Adrenal gland (tissue), 12 donors: ENCODE results near the gene PLXNC1. TPM values are rescaled to one million over a fixed set of nuclear protein-coding genes. Genes with fewer than 3 reads are reported as not detected.

Source experiments
- DNase-seq, 7 donors: peaks; one replicate each; pipeline ENCODE4 v3.0.0-alpha.2; 2019 to 2020
- H3K27ac ChIP-seq, 5 donors: fragments of 200-600 bp; sonication (generic) in 4 of 5; 1 replicate in 3 of 5; 2 replicates in 2 of 5; pipeline versions ENCODE4 v1.5.1 to v1.8.0; 2016 to 2020; ENCODE audit warnings: mild to moderate bottlenecking in 1 of 5
- H3K27me3 ChIP-seq: fragments of 200-600 bp; 2 replicates; pipeline ENCODE4 v1.8.0; 2021
- H3K36me3 ChIP-seq, 2 donors: fragments of 200-600 bp; replicated peaks in 1 of 2; 1 replicate in 1 of 2; 2 replicates in 1 of 2; pipeline versions ENCODE4 v1.5.1 to v1.8.0; 2018 to 2022
- H3K4me1 ChIP-seq, 2 donors: fragments of 200-600 bp; replicated peaks in 1 of 2; 1 replicate in 1 of 2; 2 replicates in 1 of 2; pipeline versions ENCODE4 v1.5.1 to v1.8.0; 2018 to 2021
- H3K4me3 ChIP-seq, 4 donors: fragments of 200-600 bp; sonication (generic) in 3 of 4; one replicate each; pipeline ENCODE4 v1.5.1; 2016 to 2018
- H3K9me3 ChIP-seq, 3 donors: fragments of 200-600 bp; sonication (generic) in 1 of 3; replicated peaks in 1 of 3; 1 replicate in 2 of 3; 2 replicates in 1 of 3; pipeline versions ENCODE4 v1.5.1 to v1.8.0; 2016 to 2021
- POLR2A ChIP-seq, 2 donors: fragments of 450-650 bp; IDR thresholded peaks; one replicate each; pipeline ENCODE4 v1.6.1; 2017; ENCODE audit warnings: antibody characterized with exemption in 2 of 2, mild to moderate bottlenecking in 2 of 2, moderate library complexity in 1 of 2
- WGBS, 4 donors: extraction: QIAGEN DNeasy Blood & Tissue Kit in 2 of 4; methylation state at CpG; one replicate each; pipeline versions ENCODE4 v1.1.5 to v1.1.7; 2013 to 2017; 5-methylcytosine and 5-hydroxymethylcytosine counted together
- intact Hi-C, 2 donors: fragments of 100-400 bp; cut with DNase I; formaldehyde crosslinking; loops; one replicate each; pipeline versions ENCODE4 v1.14.1 to v1.15.0; 2022 to 2023
- polyA plus RNA-seq, 3 donors: library from polyadenylated mRNA; stranded (reverse); fragments of 200-250 nt in 2 of 3; fragments of 350-450 nt in 1 of 3; fragmentation: Illumina TruSeq in 1 of 3; extraction: RNeasy Lipid Tissue Mini Kit (QIAGEN cat#74804) in 1 of 3; gene quantifications; one replicate each; pipeline ENCODE4 v1.2.3, GENCODE V29; 2013 to 2014
- total RNA-seq, 9 donors: library from RNA; depleted of rRNA in 4 of 9; stranded (reverse); fragments of >200 nt in 4 of 9; fragments of 120-200 nt in 1 of 9; fragmentation: NEBNext Ultra II Directional in 1 of 9; extraction: Animal tissue kit (Norgen Biotek cat#: 25700) in 1 of 9; gene quantifications; one replicate each; pipeline versions ENCODE4 v1.1.0 to v1.2.4, GENCODE V29; 2013 to 2023
- TF ChIP-seq, protein P1 (sequence below), 6 experiments: fragments of 450-650 bp in 4 of 6; fragments of 200-600 bp in 2 of 6; sonication (generic) in 1 of 6; IDR thresholded peaks; 1 replicate in 5 of 6; 2 replicates in 1 of 6; pipeline versions ENCODE4 v1.5.1 to v1.8.0; 2016 to 2021; ENCODE audit warnings: antibody characterized with exemption in 6 of 6, mild to moderate bottlenecking in 2 of 6, moderate library complexity in 1 of 6
- donor health status: healthy with polysubstance abuse.
- donor health status: Bipolar disorder and iron deficiency.
- donor health status: DM: yes; HTN: yes; CAD: no.
- donor health status: DM: no; HTN: no; CAD: no.
- donor health status: DM: no; HTN: no; CAD: no.
- donor health status: DM: yes; HTN: yes; CAD: no.

The PLXNC1 gene
- total and polyA plus RNA-seq, 12 donors = 2.5 to 23.4 (median 12.3) TPM

DNA sequence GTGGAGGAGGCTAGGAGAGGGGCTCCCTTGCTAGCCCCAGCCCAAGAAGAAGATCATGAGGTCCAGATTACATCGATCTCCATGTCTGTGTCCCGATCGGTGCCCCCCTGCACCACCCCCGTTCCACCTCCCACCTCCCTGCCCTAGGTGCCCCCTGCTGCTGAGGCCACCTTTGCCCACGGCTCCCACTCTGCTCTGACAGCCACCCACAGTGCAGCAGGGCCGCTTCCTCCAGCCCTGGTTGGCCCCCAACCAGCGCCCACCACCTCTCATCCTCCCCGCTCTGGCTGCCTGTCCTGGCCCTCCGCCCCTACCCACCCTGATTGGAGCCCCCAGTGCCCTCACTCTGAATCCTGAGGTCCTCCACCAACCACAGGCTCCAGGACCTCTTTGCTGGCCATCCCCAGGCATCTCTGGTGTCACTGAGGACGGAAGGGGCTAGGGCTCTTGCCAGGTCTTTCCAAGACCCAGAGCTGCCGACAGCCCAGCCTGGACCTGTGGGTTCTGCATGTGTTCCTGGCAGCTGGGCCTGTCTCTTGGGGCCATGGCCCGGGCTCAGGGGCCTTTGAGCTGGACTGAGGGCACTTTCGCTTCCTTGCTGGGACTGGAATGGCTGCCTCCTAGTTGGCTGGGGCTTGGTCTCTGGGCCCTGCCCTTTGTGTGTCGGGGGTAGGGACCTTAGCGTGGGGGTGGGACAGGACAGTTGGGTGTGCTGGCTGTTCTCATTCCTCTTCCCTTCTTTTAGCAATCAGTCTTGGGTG is 7.2 kb upstream of the PLXNC1 start:
- DNase-seq = no peak
- no peaks in the 10 kb centered on the region for H3K9me3 ChIP-seq
- H3K4me1 ChIP-seq = no peaks in the 10 kb centered on the region
- TF ChIP-seq POLR2A (IDR thresholded peaks at IDR 0.05) = no peak
- TF ChIP-seq, protein P1, sequence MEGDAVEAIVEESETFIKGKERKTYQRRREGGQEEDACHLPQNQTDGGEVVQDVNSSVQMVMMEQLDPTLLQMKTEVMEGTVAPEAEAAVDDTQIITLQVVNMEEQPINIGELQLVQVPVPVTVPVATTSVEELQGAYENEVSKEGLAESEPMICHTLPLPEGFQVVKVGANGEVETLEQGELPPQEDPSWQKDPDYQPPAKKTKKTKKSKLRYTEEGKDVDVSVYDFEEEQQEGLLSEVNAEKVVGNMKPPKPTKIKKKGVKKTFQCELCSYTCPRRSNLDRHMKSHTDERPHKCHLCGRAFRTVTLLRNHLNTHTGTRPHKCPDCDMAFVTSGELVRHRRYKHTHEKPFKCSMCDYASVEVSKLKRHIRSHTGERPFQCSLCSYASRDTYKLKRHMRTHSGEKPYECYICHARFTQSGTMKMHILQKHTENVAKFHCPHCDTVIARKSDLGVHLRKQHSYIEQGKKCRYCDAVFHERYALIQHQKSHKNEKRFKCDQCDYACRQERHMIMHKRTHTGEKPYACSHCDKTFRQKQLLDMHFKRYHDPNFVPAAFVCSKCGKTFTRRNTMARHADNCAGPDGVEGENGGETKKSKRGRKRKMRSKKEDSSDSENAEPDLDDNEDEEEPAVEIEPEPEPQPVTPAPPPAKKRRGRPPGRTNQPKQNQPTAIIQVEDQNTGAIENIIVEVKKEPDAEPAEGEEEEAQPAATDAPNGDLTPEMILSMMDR (IDR thresholded peaks at IDR 0.05) = no peak
- no peak overlapping the region for H3K4me3 ChIP-seq
- H3K27ac ChIP-seq = no peak overlapping the region
- no peaks in the 10 kb centered on the region for H3K36me3 ChIP-seq
- intact Hi-C loops = loop anchor here in 1 of 2 donors (5.0 to 10.0 kb wide), 2 partner anchors 294 to 391 kb away; no protein-coding TSS in a partner anchor
- no peaks in the 10 kb centered on the region for H3K27me3 ChIP-seq
- WGBS, 4 donors = 80 to 97% (median 93%) methylated on average over 6 to 15 of the region's 15 CpGs

DNA sequence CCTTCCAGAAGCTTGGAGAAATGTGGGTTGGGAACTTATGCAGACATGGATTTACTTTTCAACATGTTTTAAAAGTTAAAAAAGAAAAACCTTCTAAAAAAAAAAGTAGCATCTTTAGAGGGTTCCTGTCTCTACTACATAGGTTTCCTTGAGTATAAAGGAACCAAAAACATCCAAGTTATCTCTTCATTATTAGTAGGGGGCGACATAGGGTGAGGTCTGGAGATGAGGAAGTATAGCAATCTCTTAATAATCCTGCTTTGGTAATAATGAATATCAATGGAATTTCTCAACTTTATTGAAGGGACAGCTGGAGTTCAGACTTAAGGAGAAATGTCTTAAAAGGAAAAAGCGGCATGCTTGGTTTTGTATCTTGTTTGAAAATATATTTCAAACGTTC is 6.5 kb upstream of the PLXNC1 start:
- no peaks in the 10 kb centered on the region for H3K4me1 ChIP-seq
- TF ChIP-seq POLR2A (IDR thresholded peaks at IDR 0.05) = no peak
- TF ChIP-seq, protein P1 (IDR thresholded peaks at IDR 0.05) = no peak
- H3K9me3 ChIP-seq = no peaks in the 10 kb centered on the region
- no peak for DNase-seq
- WGBS, 4 donors = 85 to 92% (median 87%) methylated on average over 3 of the region's 3 CpGs
- H3K27me3 ChIP-seq = no peaks in the 10 kb centered on the region
- H3K4me3 ChIP-seq = no peak overlapping the region
- H3K27ac ChIP-seq = no peak overlapping the region
- intact Hi-C loops = loop anchor here in 1 of 2 donors (5.0 to 10.0 kb wide), 2 partner anchors 293 to 390 kb away; no protein-coding TSS in a partner anchor
- no peaks in the 10 kb centered on the region for H3K36me3 ChIP-seq

- 71 to 88% (median 78%) methylated on average over 7 of the region's 7 CpGs for WGBS, 4 donors
- Histone ChIP-seq H3K9me3 (no peaks in the 10 kb centered on the region), H3K4me3 (no peak overlapping the region), H3K36me3 (no peaks in the 10 kb centered on the region), H3K27ac (no peak overlapping the region), H3K4me1 (no peaks in the 10 kb centered on the region), H3K27me3 (no peaks in the 10 kb centered on the region)
- no peak for DNase-seq
- intact Hi-C loops = loop anchor here in 1 of 2 donors (5.0 to 10.0 kb wide), 2 partner anchors 291 to 389 kb away; no protein-coding TSS in a partner anchor
- TF ChIP-seq POLR2A (IDR thresholded peaks at IDR 0.05) = no peak
Observed at GRCh38 chr12:94143438-94143837, 4.9 kb upstream of the PLXNC1 start.

DNA sequence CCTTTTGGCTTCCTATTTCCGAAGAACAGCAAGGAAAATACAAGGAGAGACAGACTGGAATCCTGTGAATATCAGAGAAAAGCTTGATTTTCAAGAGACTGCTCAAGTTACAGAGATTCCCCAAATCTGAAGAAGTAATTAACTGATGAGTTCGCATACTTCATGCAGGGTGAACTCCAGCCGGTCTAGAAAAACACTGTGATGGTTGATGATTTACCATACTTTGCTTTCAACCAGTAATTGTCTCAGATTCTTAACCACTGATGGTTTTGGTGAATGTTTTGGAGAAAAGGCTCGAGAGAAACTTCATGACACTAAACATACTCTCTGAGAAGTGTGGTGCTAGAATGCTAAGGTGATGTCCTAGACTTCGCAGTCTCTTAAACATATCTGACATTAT is 4.4 kb upstream of the PLXNC1 start:
- H3K27me3 ChIP-seq = peaks cover under 1% of the 10 kb centered on the region

More for the DNA sequence above, 4.4 kb upstream of the PLXNC1 start:
- H3K4me3 ChIP-seq = no peak overlapping the region
- no peak for TF ChIP-seq POLR2A (IDR thresholded peaks at IDR 0.05)
- TF ChIP-seq, protein P1 (IDR thresholded peaks at IDR 0.05) = no peak
- DNase-seq = no peak
- H3K9me3 ChIP-seq = no peaks in the 10 kb centered on the region
- intact Hi-C loops = loop anchor here in 1 of 2 donors (5.0 to 10.0 kb wide), 2 partner anchors 291 to 388 kb away; no protein-coding TSS in a partner anchor
- H3K4me1 ChIP-seq = no peaks in the 10 kb centered on the region
- H3K27ac ChIP-seq = no peak overlapping the region
- no peaks in the 10 kb centered on the region for H3K36me3 ChIP-seq
- 84 to 94% (median 90%) methylated on average over 5 of the region's 5 CpGs for whole genome bisulfite sequencing, 4 donors
